Subcutaneous adipose tissue (tissue), 4 donors: ENCODE data around the gene MALSU1. TPM values are rescaled to one million over a fixed set of nuclear protein-coding genes. Genes with fewer than 3 reads are reported as not detected.

ENCODE experiments used
- total RNA-seq, 4 donors: library from RNA; depleted of rRNA; stranded (reverse); fragments of >200 nt; gene quantifications; one replicate each; pipeline ENCODE4 v1.1.0, GENCODE V29; 2016
- TF ChIP-seq, protein P1 (sequence below): fragments of 450-650 bp; IDR thresholded peaks from one replicate; pipeline ENCODE4 v1.5.1; 2016; ENCODE audit warnings: low read depth, mild to moderate bottlenecking, control low read depth, antibody characterized with exemption, moderate library complexity

The MALSU1 gene
- total RNA-seq, 4 donors from 2014 or later, result 37.6 to 52.7 (median 47.8) TPM

DNA sequence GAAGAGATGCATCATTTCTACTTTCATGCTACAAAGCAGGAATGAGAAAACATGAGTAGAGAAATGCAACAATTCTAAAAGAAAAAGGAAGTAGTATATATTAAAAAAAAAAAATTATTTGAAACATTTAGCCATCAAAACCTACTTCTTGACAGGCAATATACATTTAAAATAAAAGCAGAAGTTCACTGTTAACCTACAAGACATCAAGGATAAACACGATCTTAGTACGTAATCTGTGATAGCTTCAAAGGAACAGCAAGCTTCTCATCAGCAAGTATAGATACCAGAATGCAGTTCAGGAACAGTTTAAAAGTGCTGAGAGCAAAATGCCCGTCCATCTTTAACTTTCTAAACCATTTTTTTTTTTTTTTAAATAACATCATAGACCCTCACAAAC, 36.9 kb downstream of the MALSU1 start:
- TF ChIP-seq, protein P1, sequence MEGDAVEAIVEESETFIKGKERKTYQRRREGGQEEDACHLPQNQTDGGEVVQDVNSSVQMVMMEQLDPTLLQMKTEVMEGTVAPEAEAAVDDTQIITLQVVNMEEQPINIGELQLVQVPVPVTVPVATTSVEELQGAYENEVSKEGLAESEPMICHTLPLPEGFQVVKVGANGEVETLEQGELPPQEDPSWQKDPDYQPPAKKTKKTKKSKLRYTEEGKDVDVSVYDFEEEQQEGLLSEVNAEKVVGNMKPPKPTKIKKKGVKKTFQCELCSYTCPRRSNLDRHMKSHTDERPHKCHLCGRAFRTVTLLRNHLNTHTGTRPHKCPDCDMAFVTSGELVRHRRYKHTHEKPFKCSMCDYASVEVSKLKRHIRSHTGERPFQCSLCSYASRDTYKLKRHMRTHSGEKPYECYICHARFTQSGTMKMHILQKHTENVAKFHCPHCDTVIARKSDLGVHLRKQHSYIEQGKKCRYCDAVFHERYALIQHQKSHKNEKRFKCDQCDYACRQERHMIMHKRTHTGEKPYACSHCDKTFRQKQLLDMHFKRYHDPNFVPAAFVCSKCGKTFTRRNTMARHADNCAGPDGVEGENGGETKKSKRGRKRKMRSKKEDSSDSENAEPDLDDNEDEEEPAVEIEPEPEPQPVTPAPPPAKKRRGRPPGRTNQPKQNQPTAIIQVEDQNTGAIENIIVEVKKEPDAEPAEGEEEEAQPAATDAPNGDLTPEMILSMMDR, result no peak

DNA sequence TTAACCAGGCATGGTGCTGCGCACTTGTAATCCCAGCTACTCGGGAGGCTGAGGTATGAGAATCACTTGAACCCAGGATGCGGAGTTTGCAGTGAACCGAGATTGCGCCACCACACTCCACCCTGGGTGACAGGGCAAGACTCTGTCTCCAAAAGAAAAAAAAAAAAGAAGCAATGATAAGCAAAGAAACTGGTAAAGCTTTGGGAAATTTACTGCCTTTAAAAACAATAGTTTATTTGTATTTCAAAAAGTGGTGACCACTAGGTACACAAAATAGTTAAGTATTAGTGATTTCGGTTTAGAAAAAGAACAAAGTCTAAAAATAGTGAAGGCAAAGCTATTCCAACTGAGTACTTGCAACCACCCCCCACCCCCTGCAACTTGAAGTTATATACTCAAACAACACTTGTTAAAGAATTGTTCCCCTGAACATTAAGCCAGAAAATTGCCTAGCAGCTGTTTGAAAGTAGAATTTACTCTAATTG, 37.7 kb downstream of the MALSU1 start:
- TF ChIP-seq, protein P1, result no peak

DNA sequence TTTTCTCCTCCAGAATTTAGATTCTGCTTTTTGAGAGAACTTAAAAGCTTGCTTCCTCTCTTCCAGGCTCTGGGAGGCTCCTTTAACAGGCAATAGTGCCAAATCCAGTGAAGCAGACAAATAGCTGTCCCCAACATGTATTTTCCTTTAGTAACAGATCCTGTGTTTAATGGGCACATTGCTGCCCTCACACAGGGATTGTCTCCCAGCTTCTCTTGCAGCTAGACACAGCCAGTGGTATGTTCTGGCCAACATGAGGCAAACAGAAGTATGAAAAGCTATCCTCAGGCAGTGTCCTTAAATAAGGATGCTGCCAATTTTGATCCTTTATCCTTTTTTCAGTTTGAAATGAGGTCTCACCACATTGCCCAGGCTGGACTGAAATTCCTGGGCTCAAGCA, 38.2 kb downstream of the MALSU1 start:
- TF ChIP-seq, protein P1, result no peak

GRCh38 chr7:23338439-23338838, 39.3 kb downstream of the MALSU1 start:
- TF ChIP-seq, protein P1, result no peak

GRCh38 chr7:23338863-23339262, 39.7 kb downstream of the MALSU1 start:
- TF ChIP-seq, protein P1, result no peak

DNA sequence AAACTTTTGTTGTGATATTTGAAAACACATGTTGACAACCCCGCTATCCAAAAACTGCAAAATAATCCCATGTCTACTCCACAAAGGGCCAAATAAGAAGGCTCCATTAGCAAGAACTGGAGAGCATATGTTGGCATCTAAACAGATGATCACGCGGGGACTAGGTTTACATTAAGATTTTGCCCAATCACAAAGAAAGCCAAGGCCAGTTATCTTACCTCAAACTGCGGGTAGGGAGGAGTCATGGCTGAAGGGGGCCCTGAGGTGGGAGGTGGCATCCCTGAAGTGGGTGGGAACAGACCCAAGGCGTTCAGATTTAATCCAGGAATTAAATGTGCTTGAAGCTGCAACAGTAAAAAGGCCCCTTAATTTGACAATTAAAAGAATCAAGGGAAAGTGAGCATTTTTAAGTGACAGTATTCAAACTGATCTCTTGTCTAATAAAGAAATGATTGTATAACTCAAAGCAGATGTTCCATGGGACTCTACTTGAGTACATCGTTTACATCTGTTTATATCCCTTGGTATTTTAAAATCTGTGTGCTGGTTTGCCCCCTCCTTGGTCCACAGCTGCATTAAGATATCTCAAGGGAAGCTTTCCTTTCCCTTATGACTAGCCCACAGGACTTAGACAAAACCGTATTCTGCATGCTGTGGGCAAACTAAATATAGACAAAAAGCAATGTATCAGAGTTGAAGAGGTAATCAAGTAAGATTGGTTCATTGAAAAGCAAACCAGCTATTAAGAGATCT, 42.9 kb downstream of the MALSU1 start:
- TF ChIP-seq, protein P1, result no peak

- TF ChIP-seq, protein P1, result no peak
Observed at GRCh38 chr7:23343102-23343501, 44.0 kb downstream of the MALSU1 start.
